HepG2 (cell line): ENCODE data around the gene ATP6V0A1. TPM values are rescaled to one million over a fixed set of nuclear protein-coding genes. Genes with fewer than 3 reads are reported as not detected.

Source experiments
- GFI1 ChIP-seq: sonication (generic); formaldehyde crosslinking; IDR thresholded peaks from 2 replicates; pipeline ENCODE4 v1.5.0; 2020; ENCODE audit warnings: missing genetic modification reagents, mild to moderate bottlenecking, borderline replicate concordance
- MAF1 ChIP-seq: sonication (generic); formaldehyde crosslinking; IDR thresholded peaks from 2 replicates; pipeline ENCODE4 v1.5.0; 2020; ENCODE audit warnings: missing genetic modification reagents, borderline replicate concordance
- MNT ChIP-seq: fragments of 450-650 bp; IDR thresholded peaks from 2 replicates; pipeline ENCODE4 v1.6.1; 2016
- NFIB ChIP-seq: sonication (generic); formaldehyde crosslinking; IDR thresholded peaks from 2 replicates; pipeline ENCODE4 v1.9.0; 2021; ENCODE audit warnings: missing genetic modification reagents, mild to moderate bottlenecking, borderline replicate concordance
- NFIC ChIP-seq: IDR thresholded peaks from 2 replicates; pipeline ENCODE4 v1.6.1; 2012; ENCODE audit warnings: mild to moderate bottlenecking, low read length, inconsistent platforms
- NFKBIZ ChIP-seq: IDR thresholded peaks from 2 replicates; pipeline ENCODE4 v1.6.1; 2018; ENCODE audit warnings: missing genetic modification reagents, missing compliant biosample characterization
- PLSCR1 ChIP-seq: sonication (generic); formaldehyde crosslinking; IDR thresholded peaks from 2 replicates; pipeline ENCODE4 v1.5.0; 2020; ENCODE audit warnings: missing genetic modification reagents, mild to moderate bottlenecking, borderline replicate concordance
- RBFOX2 ChIP-seq: fragments of 200-400 bp; formaldehyde crosslinking; IDR thresholded peaks from 2 replicates; pipeline ENCODE4 v1.6.1; 2017; ENCODE audit warnings: low read depth, mild to moderate bottlenecking, low read length
- THYN1 ChIP-seq: sonication (generic); formaldehyde crosslinking; IDR thresholded peaks from 2 replicates; pipeline ENCODE4 v1.8.1; 2023; ENCODE audit warnings: low read depth, mild to moderate bottlenecking, moderate library complexity, missing genetic modification reagents, borderline replicate concordance
- ZNF260 ChIP-seq: sonication (generic); formaldehyde crosslinking; IDR thresholded peaks from 2 replicates; pipeline ENCODE4 v1.4.0; 2020; ENCODE audit warnings: missing genetic modification reagents, low read depth, mild to moderate bottlenecking, borderline replicate concordance
- polyA plus RNA-seq, 8 experiments: library from polyadenylated mRNA; depleted of rRNA in 3 of 8; stranded (reverse) in 7 of 8; unstranded in 1 of 8; fragments of >200 nt; fragmentation: Illumina TruSeq in 4 of 8; extraction: Trizol in 4 of 8; gene quantifications; 2 replicates each; pipeline versions ENCODE4 v1.2.1 to v1.2.3, GENCODE V29; 2011 to 2016; ENCODE audit warnings: low read depth in 4 of 8, missing spikeins in 1 of 8, mixed read lengths in 1 of 8; ENCODE audit not compliant: insufficient read depth in 1 of 8
- total RNA-seq, 5 experiments: library from RNA; depleted of rRNA; stranded (reverse); fragments of >200 nt; fragmentation: Illumina TruSeq; extraction: Trizol; gene quantifications; 2 replicates each; pipeline ENCODE4 v1.2.3, GENCODE V29; 2016; ENCODE audit warnings: low read depth in 1 of 5
- TF ChIP-seq, protein P1 (sequence below): sonication (generic); formaldehyde crosslinking; IDR thresholded peaks from 2 replicates; pipeline ENCODE4 v1.5.0; 2020; ENCODE audit warnings: mild to moderate bottlenecking, missing genetic modification reagents
- TF ChIP-seq, protein P2 (sequence below): sonication (generic); formaldehyde crosslinking; IDR thresholded peaks from 2 replicates; pipeline ENCODE4 v1.5.1; 2020; ENCODE audit warnings: mild to moderate bottlenecking, missing genetic modification reagents
- TF ChIP-seq, protein P3 (sequence below): sonication (generic); formaldehyde crosslinking; IDR thresholded peaks from 2 replicates; pipeline ENCODE4 v1.5.1; 2020; ENCODE audit warnings: missing genetic modification reagents, mild to moderate bottlenecking, borderline replicate concordance
- TF ChIP-seq, protein P4 (sequence below): sonication (generic); formaldehyde crosslinking; IDR thresholded peaks from 2 replicates; pipeline ENCODE4 v1.8.0; 2022; ENCODE audit warnings: mild to moderate bottlenecking, missing genetic modification reagents; ENCODE audit not compliant: insufficient replicate concordance

ATP6V0A1 gene
- total and polyA plus RNA-seq, 2 of the 13 experiments (the other 11 are each of a cell fraction or from before 2014, with no cell fraction given), result 27.9 to 54.1 TPM

GRCh38 chr17:42536372-42537155 lies 77.9 kb downstream of the ATP6V0A1 start (continued):
- TF ChIP-seq, protein P1, sequence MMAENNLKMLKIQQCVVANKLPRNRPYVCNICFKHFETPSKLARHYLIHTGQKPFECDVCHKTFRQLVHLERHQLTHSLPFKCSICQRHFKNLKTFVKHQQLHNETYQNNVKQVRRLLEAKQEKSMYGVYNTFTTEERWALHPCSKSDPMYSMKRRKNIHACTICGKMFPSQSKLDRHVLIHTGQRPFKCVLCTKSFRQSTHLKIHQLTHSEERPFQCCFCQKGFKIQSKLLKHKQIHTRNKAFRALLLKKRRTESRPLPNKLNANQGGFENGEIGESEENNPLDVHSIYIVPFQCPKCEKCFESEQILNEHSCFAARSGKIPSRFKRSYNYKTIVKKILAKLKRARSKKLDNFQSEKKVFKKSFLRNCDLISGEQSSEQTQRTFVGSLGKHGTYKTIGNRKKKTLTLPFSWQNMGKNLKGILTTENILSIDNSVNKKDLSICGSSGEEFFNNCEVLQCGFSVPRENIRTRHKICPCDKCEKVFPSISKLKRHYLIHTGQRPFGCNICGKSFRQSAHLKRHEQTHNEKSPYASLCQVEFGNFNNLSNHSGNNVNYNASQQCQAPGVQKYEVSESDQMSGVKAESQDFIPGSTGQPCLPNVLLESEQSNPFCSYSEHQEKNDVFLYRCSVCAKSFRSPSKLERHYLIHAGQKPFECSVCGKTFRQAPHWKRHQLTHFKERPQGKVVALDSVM (CRISPR knock-in tag), result peak; percentile 68; the same call in 1 of the 2 replicates
- TF ChIP-seq, protein P2, sequence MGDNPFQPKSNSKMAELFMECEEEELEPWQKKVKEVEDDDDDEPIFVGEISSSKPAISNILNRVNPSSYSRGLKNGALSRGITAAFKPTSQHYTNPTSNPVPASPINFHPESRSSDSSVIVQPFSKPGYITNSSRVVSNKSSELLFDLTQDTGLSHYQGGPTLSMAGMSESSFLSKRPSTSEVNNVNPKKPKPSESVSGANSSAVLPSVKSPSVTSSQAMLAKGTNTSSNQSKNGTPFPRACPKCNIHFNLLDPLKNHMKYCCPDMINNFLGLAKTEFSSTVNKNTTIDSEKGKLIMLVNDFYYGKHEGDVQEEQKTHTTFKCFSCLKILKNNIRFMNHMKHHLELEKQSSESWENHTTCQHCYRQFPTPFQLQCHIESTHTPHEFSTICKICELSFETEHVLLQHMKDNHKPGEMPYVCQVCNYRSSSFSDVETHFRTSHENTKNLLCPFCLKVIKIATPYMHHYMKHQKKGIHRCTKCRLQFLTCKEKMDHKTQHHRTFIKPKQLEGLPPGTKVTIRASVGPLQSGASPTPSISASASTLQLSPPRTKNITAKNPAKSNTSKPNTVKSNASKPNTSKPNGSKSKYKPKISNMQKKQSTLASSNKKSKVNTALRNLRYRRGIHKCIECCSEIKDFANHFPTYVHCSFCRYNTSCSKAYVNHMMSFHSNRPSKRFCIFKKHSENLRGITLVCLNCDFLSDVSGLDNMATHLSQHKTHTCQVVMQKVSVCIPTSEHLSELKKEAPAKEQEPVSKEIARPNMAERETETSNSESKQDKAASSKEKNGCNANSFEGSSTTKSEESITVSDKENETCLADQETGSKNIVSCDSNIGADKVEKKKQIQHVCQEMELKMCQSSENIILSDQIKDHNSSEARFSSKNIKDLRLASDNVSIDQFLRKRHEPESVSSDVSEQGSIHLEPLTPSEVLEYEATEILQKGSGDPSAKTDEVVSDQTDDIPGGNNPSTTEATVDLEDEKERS (CRISPR knock-in tag), result 0 out of 2 replicates have a peak, but pooled peaks have one; percentile 10
- TF ChIP-seq MAF1 (CRISPR knock-in tag), result peak; percentile 48; the same call in 1 of the 2 replicates
- TF ChIP-seq, protein P3, sequence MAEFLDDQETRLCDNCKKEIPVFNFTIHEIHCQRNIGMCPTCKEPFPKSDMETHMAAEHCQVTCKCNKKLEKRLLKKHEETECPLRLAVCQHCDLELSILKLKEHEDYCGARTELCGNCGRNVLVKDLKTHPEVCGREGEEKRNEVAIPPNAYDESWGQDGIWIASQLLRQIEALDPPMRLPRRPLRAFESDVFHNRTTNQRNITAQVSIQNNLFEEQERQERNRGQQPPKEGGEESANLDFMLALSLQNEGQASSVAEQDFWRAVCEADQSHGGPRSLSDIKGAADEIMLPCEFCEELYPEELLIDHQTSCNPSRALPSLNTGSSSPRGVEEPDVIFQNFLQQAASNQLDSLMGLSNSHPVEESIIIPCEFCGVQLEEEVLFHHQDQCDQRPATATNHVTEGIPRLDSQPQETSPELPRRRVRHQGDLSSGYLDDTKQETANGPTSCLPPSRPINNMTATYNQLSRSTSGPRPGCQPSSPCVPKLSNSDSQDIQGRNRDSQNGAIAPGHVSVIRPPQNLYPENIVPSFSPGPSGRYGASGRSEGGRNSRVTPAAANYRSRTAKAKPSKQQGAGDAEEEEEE (CRISPR knock-in tag), result 0 out of 2 replicates have a peak, but pooled peaks have one; percentile 35
- TF ChIP-seq NFIC, result no peak
- TF ChIP-seq, protein P4, sequence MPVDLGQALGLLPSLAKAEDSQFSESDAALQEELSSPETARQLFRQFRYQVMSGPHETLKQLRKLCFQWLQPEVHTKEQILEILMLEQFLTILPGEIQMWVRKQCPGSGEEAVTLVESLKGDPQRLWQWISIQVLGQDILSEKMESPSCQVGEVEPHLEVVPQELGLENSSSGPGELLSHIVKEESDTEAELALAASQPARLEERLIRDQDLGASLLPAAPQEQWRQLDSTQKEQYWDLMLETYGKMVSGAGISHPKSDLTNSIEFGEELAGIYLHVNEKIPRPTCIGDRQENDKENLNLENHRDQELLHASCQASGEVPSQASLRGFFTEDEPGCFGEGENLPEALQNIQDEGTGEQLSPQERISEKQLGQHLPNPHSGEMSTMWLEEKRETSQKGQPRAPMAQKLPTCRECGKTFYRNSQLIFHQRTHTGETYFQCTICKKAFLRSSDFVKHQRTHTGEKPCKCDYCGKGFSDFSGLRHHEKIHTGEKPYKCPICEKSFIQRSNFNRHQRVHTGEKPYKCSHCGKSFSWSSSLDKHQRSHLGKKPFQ, result no peak
- TF ChIP-seq THYN1 (CRISPR knock-in tag), result no peak
- TF ChIP-seq RBFOX2, result peak; percentile 95
- 0 out of 2 replicates have a peak, but pooled peaks have one; percentile 60 for TF ChIP-seq NFKBIZ (CRISPR knock-in tag)
- peak; percentile 44; the same call in 1 of the 2 replicates for TF ChIP-seq MNT
- TF ChIP-seq NFIB (CRISPR knock-in tag), result no peak
- no peak for TF ChIP-seq ZNF260
- TF ChIP-seq PLSCR1 (CRISPR knock-in tag), result no peak
- no peak for TF ChIP-seq GFI1 (CRISPR knock-in tag)
